HepG2 (cell line): ENCODE measurements around the gene HUNK. TPM values are rescaled to one million over a fixed set of nuclear protein-coding genes. Genes with fewer than 3 reads are reported as not detected.
A peak's percentile ranks its signal among the peaks of the same experiment; 100 is the strongest.
"Not testable (repeated sequence)": the region's sequence is repeated elsewhere in the genome, so short reads cannot be mapped to it uniquely, and the experiment has no call there.

Source experiments
- ATAC-seq: fragments of 200-7000 bp; cut with Tn5 transposase; 3 replicates; pipeline ENCODE4 v1.9.1; 2020; ENCODE audit warnings: mild to moderate bottlenecking, moderate library complexity
- BruUV-seq: library from RNA; stranded (reverse); fragments of 400-500 nt; replicated peaks from 2 replicates; lab custom pipeline; 2021; lab: Mats Ljungman, UMichigan
- CTCF ChIA-PET: fragments of 300-600 bp; formaldehyde crosslinking; extraction: SDS; loops from one replicate; lab custom pipeline; 2021; ENCODE audit warnings: low total read pairs, inconsistent platforms, low intra/inter-chr PET ratio; lab: Yijun Ruan, JAX
- POLR2A ChIA-PET: fragments of 350-600 bp; sonication (Branson Sonifier 250); formaldehyde crosslinking; loops from one replicate; lab custom pipeline; 2020; ENCODE audit warnings: antibody characterized with exemption, inconsistent platforms; lab: Yijun Ruan, JAX
- DNase-seq: peaks from one replicate; pipeline ENCODE4 v3.0.0-alpha.2; 2015; ENCODE audit warnings: low spot score
- FAIRE-seq: peaks from 3 replicates; lab custom pipeline; 2011; peaks lifted over from hg19 to GRCh38; lab: Jason Lieb, UNC
- H2AFZ ChIP-seq: one replicate; pipeline ENCODE4 v1.6.1; 2011; ENCODE audit warnings: low read length, inconsistent platforms
- H3K27ac ChIP-seq: fragments of 300-600 bp; 3 replicates; pipeline ENCODE4 v1.8.0; 2011; ENCODE audit warnings: mixed run types, mild to moderate bottlenecking, mixed read lengths, low read length, inconsistent platforms; ENCODE audit not compliant: insufficient read depth; ENCODE audit errors: extremely low read length
- H3K27me3 ChIP-seq, 2 experiments: fragments of 200-600 bp in 1 of 2; 2 replicates in 1 of 2; 3 replicates in 1 of 2; pipeline versions ENCODE4 v1.6.0 to v1.8.0; 2011; ENCODE audit warnings: low read length in 2 of 2, mild to moderate bottlenecking in 2 of 2, moderate library complexity in 2 of 2, inconsistent platforms in 1 of 2; ENCODE audit not compliant: insufficient read depth in 2 of 2, control insufficient read depth in 1 of 2
- H3K36me3 ChIP-seq, 2 experiments: fragments of 200-600 bp in 1 of 2; replicated peaks in 1 of 2; 2 replicates in 1 of 2; 3 replicates in 1 of 2; pipeline versions ENCODE4 v1.5.1 to v1.8.0; 2011; ENCODE audit warnings: low read length in 2 of 2, inconsistent platforms in 1 of 2; ENCODE audit not compliant: insufficient read depth in 2 of 2, control insufficient read depth in 1 of 2
- H3K4me1 ChIP-seq: 2 replicates; pipeline ENCODE4 v1.5.1; 2012; ENCODE audit warnings: low read length, inconsistent platforms; ENCODE audit not compliant: insufficient read depth
- H3K4me2 ChIP-seq: 2 replicates; pipeline ENCODE4 v1.6.0; 2011; ENCODE audit warnings: low read depth, low read length, inconsistent platforms
- H3K4me3 ChIP-seq, 3 experiments: fragments of 200-600 bp in 1 of 3; sonication (generic), shearing (Covaris generic) in 1 of 3; replicated peaks in 1 of 3; 2 replicates each; pipeline ENCODE4 v1.5.1; 2011 to 2016; ENCODE audit warnings: low read length in 3 of 3, inconsistent platforms in 2 of 3, low read depth in 2 of 3, mild to moderate bottlenecking in 2 of 3, control low read depth in 1 of 3, mixed read lengths in 1 of 3; ENCODE audit not compliant: insufficient read depth in 1 of 3
- H3K79me2 ChIP-seq: one replicate; pipeline ENCODE4 v1.6.1; 2011; ENCODE audit warnings: low read length, inconsistent platforms; ENCODE audit not compliant: insufficient read depth
- H3K9ac ChIP-seq: 2 replicates; pipeline ENCODE4 v1.6.0; 2011; ENCODE audit warnings: mild to moderate bottlenecking, low read depth, low read length, inconsistent platforms; ENCODE audit not compliant: insufficient read depth
- H3K9me3 ChIP-seq: 2 replicates; pipeline ENCODE4 v1.5.1; 2012; ENCODE audit warnings: mild to moderate bottlenecking, low read length
- H4K20me1 ChIP-seq: 2 replicates; pipeline ENCODE4 v1.6.0; 2011; ENCODE audit warnings: inconsistent platforms, mild to moderate bottlenecking, low read length, moderate library complexity; ENCODE audit not compliant: insufficient read depth
- GMEB1 ChIP-seq: sonication (generic); formaldehyde crosslinking; IDR thresholded peaks from 2 replicates; pipeline ENCODE4 v1.5.1; 2020; ENCODE audit warnings: missing genetic modification reagents, mild to moderate bottlenecking, borderline replicate concordance
- IRF1 ChIP-seq: sonication (generic); formaldehyde crosslinking; IDR thresholded peaks from 2 replicates; pipeline ENCODE4 v1.4.0; 2020; ENCODE audit warnings: low read depth, mild to moderate bottlenecking, missing genetic modification reagents
- MXD1 ChIP-seq: sonication (generic); formaldehyde crosslinking; IDR thresholded peaks from 2 replicates; pipeline ENCODE4 v1.4.0; 2020; ENCODE audit warnings: mild to moderate bottlenecking, missing genetic modification reagents
- SMAD3 ChIP-seq: sonication (generic); formaldehyde crosslinking; IDR thresholded peaks from 2 replicates; pipeline ENCODE4 v1.4.0; 2020; ENCODE audit warnings: missing genetic modification reagents
- TBL1XR1 ChIP-seq: fragments of 150-350 bp; IDR thresholded peaks from 2 replicates; pipeline ENCODE4 v1.6.1; 2014; ENCODE audit warnings: borderline replicate concordance, low read length; ENCODE audit not compliant: partially characterized antibody
- TEF ChIP-seq: sonication (generic); formaldehyde crosslinking; IDR thresholded peaks from 2 replicates; pipeline ENCODE4 v1.5.0; 2020; ENCODE audit warnings: missing genetic modification reagents
- ZNF550 ChIP-seq: sonication (generic); formaldehyde crosslinking; IDR thresholded peaks from 2 replicates; pipeline ENCODE4 v1.4.0; 2020; ENCODE audit warnings: mild to moderate bottlenecking, missing genetic modification reagents, borderline replicate concordance
- ZNF713 ChIP-seq: sonication (generic); formaldehyde crosslinking; IDR thresholded peaks from 2 replicates; pipeline ENCODE4 v1.4.0; 2020; ENCODE audit warnings: mild to moderate bottlenecking, missing genetic modification reagents
- WGBS: methylation state at CpG from one replicate; pipeline ENCODE4 v1.1.6; 2017; ENCODE audit warnings: low lambda C conversion rate; 5-methylcytosine and 5-hydroxymethylcytosine counted together
- in situ Hi-C: cut with HindIII; loops from 2 replicates; pipeline ENCODE4 v1.10.0; 2017; ENCODE audit warnings: low pct_unique_long_range_greater_than_20kb; ENCODE audit not compliant: extremely low pct_ligation_motif_present
- intact Hi-C: fragments of 100-400 bp; cut with micrococcal nuclease; formaldehyde crosslinking; loops from one replicate; pipeline ENCODE4 v1.10.0; 2022; ENCODE audit not compliant: unreplicated experiment
- polyA plus RNA-seq, 8 experiments: library from polyadenylated mRNA; depleted of rRNA in 3 of 8; stranded (reverse) in 7 of 8; unstranded in 1 of 8; fragments of >200 nt; fragmentation: Illumina TruSeq in 4 of 8; extraction: Trizol in 4 of 8; gene quantifications; 2 replicates each; pipeline versions ENCODE4 v1.2.1 to v1.2.3, GENCODE V29; 2011 to 2016; ENCODE audit warnings: low read depth in 4 of 8, missing spikeins in 1 of 8, mixed read lengths in 1 of 8; ENCODE audit not compliant: insufficient read depth in 1 of 8
- total RNA-seq, 5 experiments: library from RNA; depleted of rRNA; stranded (reverse); fragments of >200 nt; fragmentation: Illumina TruSeq; extraction: Trizol; gene quantifications; 2 replicates each; pipeline ENCODE4 v1.2.3, GENCODE V29; 2016; ENCODE audit warnings: low read depth in 1 of 5

Gene HUNK
- total and polyA plus RNA-seq, 2 of the 13 experiments (the other 11 are each of a cell fraction or from before 2014, with no cell fraction given), result 1.8 to 1.9 TPM

GRCh38 chr21:31870472-31871193 lies 2.2 kb upstream of the HUNK start:
- Histone ChIP-seq H3K9ac (no peak overlapping the region), H3K4me3 (no peak overlapping the region), H3K27me3 (peaks cover 0 to 18% of the 10 kb centered on the region in 2 experiments; a peak in 2 of 5 replicates), H3K36me3 (no peaks in the 10 kb centered on the region), H3K4me2 (no peak overlapping the region), H3K27ac (no peak overlapping the region), H2AFZ (no peak overlapping the region), H3K9me3 (no peaks in the 10 kb centered on the region), H4K20me1 (no peaks in the 10 kb centered on the region), H3K4me1 (peaks cover 24% of the 10 kb centered on the region), H3K79me2 (peaks cover 7% of the 10 kb centered on the region)
- BruUV-seq, result no TSS peak
- ChIA-PET CTCF (no interaction called here), POLR2A (no interaction called here)
- in situ Hi-C loops (loop anchor here (5.0 kb wide), 1 partner anchor 37 kb away; no protein-coding TSS in a partner anchor), intact Hi-C loops (loop anchor here (5.0 kb wide), 1 partner anchor 62 kb away; no protein-coding TSS in a partner anchor)
- no peak for ATAC-seq
- WGBS, result 62% methylated on average over 8 of the region's 8 CpGs
- no peak for DNase-seq
- FAIRE-seq, result no peak
- no peak for TF ChIP-seq TBL1XR1
- TF ChIP-seq MXD1 (CRISPR knock-in tag), result no peak
- no peak for TF ChIP-seq SMAD3 (CRISPR knock-in tag)
- no peak for TF ChIP-seq ZNF550 (CRISPR knock-in tag)
- no peak for TF ChIP-seq IRF1 (CRISPR knock-in tag)
- no peak for TF ChIP-seq ZNF713 (CRISPR knock-in tag)
- no peak for TF ChIP-seq TEF (CRISPR knock-in tag)
- no peak for TF ChIP-seq GMEB1 (CRISPR knock-in tag)

- ATAC-seq, H2AFZ ChIP-seq, CTCF ChIA-PET, POLR2A ChIA-PET, H3K9me3 ChIP-seq, BruUV-seq, DNase-seq, H3K9ac ChIP-seq, FAIRE-seq, H3K4me3 ChIP-seq, H3K27ac ChIP-seq, H4K20me1 ChIP-seq, H3K79me2 ChIP-seq, H3K36me3 ChIP-seq: not testable (repeated sequence)
- Histone ChIP-seq H3K27me3 (peaks cover 0 to 18% of the 10 kb centered on the region in 2 experiments; a peak in 2 of 5 replicates), H3K4me2 (peak overlapping the region; percentile 85; the same call in 1 of the 2 replicates), H3K4me1 (peaks cover 31% of the 10 kb centered on the region)
- in situ Hi-C loops, result loop anchor here (5.0 kb wide), 1 partner anchor 36 kb away; no protein-coding TSS in a partner anchor
- intact Hi-C loops, result loop anchor here (5.0 kb wide), 1 partner anchor 61 kb away; no protein-coding TSS in a partner anchor
- WGBS, result 89% methylated on average over 14 of the region's 14 CpGs
Observed at GRCh38 chr21:31871371-31871770, 1.4 kb upstream of the HUNK start.
